ENCODE results near the gene ARMCX4.

- TF ChIP-seq CTCF (conservative IDR thresholded peaks at IDR 0.05; ENCODE audit: low read length) (no peak), EZH2phosphoT487 (IDR thresholded peaks at IDR 0.05; ENCODE audit: borderline replicate concordance, low read depth, low read length) (no peak)
Measured at GRCh38 chrX:101449279-101449678, 36.0 kb upstream of the ARMCX4 start.

Data from OCI-LY7 (cell line).